ENCODE data around the gene MUC13. TPM values are rescaled to one million over a fixed set of nuclear protein-coding genes. Genes with fewer than 3 reads are reported as not detected.

The MUC13 gene
- total and polyA plus RNA-seq, 2 donors from 2014 or later: 1.9 to 6.4 TPM

DNA sequence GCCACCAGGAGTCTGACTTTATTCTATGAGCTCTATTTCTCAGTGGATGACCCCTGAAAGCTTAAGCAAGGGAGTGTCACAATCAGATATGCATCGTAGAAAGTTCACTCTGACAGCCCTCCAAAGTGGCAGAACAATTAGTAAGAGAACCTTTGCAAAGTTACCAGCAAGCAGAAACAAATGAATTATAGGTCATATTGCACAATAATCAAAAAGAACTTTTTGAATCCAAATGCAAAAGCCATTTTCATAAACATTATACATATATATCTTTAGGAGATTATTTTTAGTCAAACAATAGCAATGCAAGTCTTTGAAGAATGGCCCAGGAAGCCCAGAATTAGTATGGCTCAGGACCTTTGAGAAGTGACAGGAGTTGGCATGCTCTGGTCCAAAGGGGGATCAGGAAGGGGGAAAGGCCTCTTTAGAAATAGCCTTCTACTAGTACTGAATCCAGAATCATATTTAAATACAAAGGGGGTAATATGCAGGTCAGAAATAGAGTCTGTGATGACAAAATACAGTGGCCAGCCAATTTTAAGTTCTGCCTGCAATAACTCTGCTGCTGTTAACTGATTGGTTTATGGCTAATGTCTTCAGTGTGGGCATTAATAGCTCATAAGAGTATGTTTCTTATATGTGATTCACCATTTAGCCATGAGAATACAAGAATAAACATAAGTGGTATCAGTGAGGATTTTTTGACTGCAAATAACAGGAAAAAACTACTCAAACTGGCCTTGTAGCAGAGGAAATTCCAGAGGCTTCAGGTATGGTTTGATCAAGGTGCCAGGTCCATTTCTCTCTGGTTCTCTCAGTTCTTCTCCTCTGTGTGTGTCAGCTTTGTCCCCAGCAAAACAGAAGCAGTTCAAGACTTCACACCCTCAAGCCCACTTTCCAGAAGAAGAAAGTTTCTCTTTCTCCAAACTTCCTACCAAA lies 30.4 kb downstream of the MUC13 start:
- H3K4me3 ChIP-seq (ENCODE audit: low read length in 3 of 3): no peak overlapping the region
- H3K4me1 ChIP-seq (ENCODE audit: control insufficient read depth in 2 of 3, insufficient read depth in 2 of 3, low read depth in 1 of 3, low read length in 3 of 3): peaks cover 0 to 7% (median 0%) of the 10 kb centered on the region in 3 donors
- H3K36me3 ChIP-seq (ENCODE audit: control insufficient read depth in 2 of 3, insufficient read depth in 3 of 3, low read length in 3 of 3): no peaks in the 10 kb centered on the region
- FAIRE-seq (no peak), DNase-seq (no peak)
- TF ChIP-seq, protein P1, sequence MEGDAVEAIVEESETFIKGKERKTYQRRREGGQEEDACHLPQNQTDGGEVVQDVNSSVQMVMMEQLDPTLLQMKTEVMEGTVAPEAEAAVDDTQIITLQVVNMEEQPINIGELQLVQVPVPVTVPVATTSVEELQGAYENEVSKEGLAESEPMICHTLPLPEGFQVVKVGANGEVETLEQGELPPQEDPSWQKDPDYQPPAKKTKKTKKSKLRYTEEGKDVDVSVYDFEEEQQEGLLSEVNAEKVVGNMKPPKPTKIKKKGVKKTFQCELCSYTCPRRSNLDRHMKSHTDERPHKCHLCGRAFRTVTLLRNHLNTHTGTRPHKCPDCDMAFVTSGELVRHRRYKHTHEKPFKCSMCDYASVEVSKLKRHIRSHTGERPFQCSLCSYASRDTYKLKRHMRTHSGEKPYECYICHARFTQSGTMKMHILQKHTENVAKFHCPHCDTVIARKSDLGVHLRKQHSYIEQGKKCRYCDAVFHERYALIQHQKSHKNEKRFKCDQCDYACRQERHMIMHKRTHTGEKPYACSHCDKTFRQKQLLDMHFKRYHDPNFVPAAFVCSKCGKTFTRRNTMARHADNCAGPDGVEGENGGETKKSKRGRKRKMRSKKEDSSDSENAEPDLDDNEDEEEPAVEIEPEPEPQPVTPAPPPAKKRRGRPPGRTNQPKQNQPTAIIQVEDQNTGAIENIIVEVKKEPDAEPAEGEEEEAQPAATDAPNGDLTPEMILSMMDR (IDR thresholded peaks at IDR 0.05; ENCODE audit: borderline replicate concordance, extremely low read depth, insufficient read depth): no peak
- H3K9ac ChIP-seq (ENCODE audit: low read length in 3 of 3): no peak overlapping the region
- intact Hi-C loops (cut with DNase I): loop anchor here (5.0 kb wide), 1 partner anchor 142 kb away; no protein-coding TSS in a partner anchor
- no peak overlapping the region for H3K27ac ChIP-seq (ENCODE audit: low read depth in 2 of 2, low read length in 2 of 2)
- no peaks in the 10 kb centered on the region for H3K27me3 ChIP-seq (ENCODE audit: control insufficient read depth, insufficient read depth, low read length)
- no peaks in the 10 kb centered on the region for H3K9me3 ChIP-seq (ENCODE audit: control insufficient read depth in 2 of 3, insufficient read depth in 1 of 3, low read length in 3 of 3)

DNA sequence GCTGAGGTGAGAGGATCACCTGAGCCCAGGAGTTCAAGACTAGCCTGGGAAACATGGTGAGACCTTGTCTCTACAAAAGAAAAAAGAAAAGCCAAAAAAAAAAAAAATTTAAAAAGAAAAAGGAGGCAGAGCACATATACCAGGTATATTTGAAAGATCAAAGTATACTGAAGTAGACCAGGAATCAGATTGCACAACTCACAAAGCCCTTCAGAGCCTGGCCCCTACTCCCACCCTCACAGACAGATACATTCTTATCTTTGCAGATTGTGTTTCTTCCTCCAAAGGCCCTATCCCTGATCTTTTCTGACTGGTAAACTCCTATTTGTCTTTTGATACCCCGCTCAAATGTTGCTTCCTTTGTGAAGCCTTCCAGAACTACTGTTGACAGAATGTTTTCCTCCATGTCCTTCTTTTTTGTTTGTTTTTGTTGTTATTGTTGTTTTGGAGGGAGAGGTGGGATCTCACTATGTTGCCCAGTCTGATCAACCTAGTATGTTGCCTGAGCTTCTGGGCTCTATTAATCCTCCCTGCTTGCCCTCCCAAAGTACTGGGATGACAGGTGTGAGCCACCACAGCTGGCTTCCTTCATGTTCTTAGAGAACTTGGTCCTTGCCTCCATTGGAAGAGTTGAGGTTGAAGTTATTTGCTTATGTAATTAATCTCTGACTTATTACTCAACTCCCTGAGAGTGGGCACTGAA lies 37.6 kb downstream of the MUC13 start:
- H3K36me3 ChIP-seq (ENCODE audit: control insufficient read depth in 2 of 3, insufficient read depth in 3 of 3, low read length in 3 of 3): no peaks in the 10 kb centered on the region
- H3K27ac ChIP-seq (ENCODE audit: low read depth in 2 of 2, low read length in 2 of 2): no peak overlapping the region
- no peak overlapping the region for H3K4me3 ChIP-seq (ENCODE audit: low read length in 3 of 3)
- no peak for DNase-seq
- intact Hi-C loops (cut with DNase I): no loop called here
- peaks cover 0 to 7% (median 0%) of the 10 kb centered on the region in 3 donors for H3K4me1 ChIP-seq (ENCODE audit: control insufficient read depth in 2 of 3, insufficient read depth in 2 of 3, low read depth in 1 of 3, low read length in 3 of 3)
- no peak for FAIRE-seq
- no peaks in the 10 kb centered on the region for H3K27me3 ChIP-seq (ENCODE audit: control insufficient read depth, insufficient read depth, low read length)
- TF ChIP-seq, protein P1 (IDR thresholded peaks at IDR 0.05; ENCODE audit: borderline replicate concordance, extremely low read depth, insufficient read depth): no peak
- no peak overlapping the region for H3K9ac ChIP-seq (ENCODE audit: low read length in 3 of 3)
- no peaks in the 10 kb centered on the region for H3K9me3 ChIP-seq (ENCODE audit: control insufficient read depth in 2 of 3, insufficient read depth in 1 of 3, low read length in 3 of 3)

DNA sequence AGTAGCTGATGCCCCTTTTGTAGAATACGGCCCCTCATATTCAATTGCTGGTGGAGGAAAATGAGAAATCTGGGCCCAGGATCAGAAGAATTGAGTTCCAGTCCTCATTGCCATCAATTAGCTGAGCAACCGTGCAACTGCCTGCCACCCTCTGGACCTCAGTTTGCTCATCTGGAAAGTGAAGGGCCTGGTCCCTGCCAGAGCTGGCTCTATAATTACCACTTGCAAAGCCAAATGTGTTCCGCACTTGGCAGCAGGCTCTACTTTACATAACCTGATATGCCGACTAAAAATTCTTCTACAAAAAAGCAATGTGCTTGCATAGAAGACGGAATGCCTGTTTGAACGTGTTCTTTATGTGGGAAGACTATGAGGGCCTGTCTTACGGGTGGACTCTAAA lies 38.8 kb downstream of the MUC13 start:
- Histone ChIP-seq H3K27me3 (ENCODE audit: control insufficient read depth, insufficient read depth, low read length) (no peaks in the 10 kb centered on the region), H3K4me3 (ENCODE audit: low read length in 3 of 3) (no peak overlapping the region), H3K9me3 (ENCODE audit: control insufficient read depth in 2 of 3, insufficient read depth in 1 of 3, low read length in 3 of 3) (no peaks in the 10 kb centered on the region), H3K36me3 (ENCODE audit: control insufficient read depth in 2 of 3, insufficient read depth in 3 of 3, low read length in 3 of 3) (no peaks in the 10 kb centered on the region), H3K4me1 (ENCODE audit: control insufficient read depth in 2 of 3, insufficient read depth in 2 of 3, low read depth in 1 of 3, low read length in 3 of 3) (peaks cover 0 to 4% (median 0%) of the 10 kb centered on the region in 3 donors), H3K27ac (ENCODE audit: low read depth in 2 of 2, low read length in 2 of 2) (no peak overlapping the region), H3K9ac (ENCODE audit: low read length in 3 of 3) (no peak overlapping the region)
- intact Hi-C loops (cut with DNase I): no loop called here
- FAIRE-seq: no peak
- TF ChIP-seq, protein P1 (IDR thresholded peaks at IDR 0.05; ENCODE audit: borderline replicate concordance, extremely low read depth, insufficient read depth): no peak
- DNase-seq: no peak

All from kidney (tissue), 14 donors.